Measurements from ENCODE around the gene SAP30L. TPM values are rescaled to one million over a fixed set of nuclear protein-coding genes. Genes with fewer than 3 reads are reported as not detected.

Gene SAP30L
- total and polyA plus RNA-seq, 3 donors from 2014 or later: 53.7 to 70.9 (median 56.9) TPM

GRCh38 chr5:154483654-154484392, 38.0 kb downstream of the SAP30L start:
- Histone ChIP-seq H3K4me3 (no peak overlapping the region), H3K9me3 (no peaks in the 10 kb centered on the region), H3K27me3 (no peaks in the 10 kb centered on the region), H3K36me3 (ENCODE audit: low read depth, missing control alignments) (no peaks in the 10 kb centered on the region), H3K27ac (no peak overlapping the region), H3K4me1 (peaks cover 5% of the 10 kb centered on the region)
- no peak for DNase-seq
- TF ChIP-seq POLR2A (IDR thresholded peaks at IDR 0.05): no peak
- TF ChIP-seq, protein P1, sequence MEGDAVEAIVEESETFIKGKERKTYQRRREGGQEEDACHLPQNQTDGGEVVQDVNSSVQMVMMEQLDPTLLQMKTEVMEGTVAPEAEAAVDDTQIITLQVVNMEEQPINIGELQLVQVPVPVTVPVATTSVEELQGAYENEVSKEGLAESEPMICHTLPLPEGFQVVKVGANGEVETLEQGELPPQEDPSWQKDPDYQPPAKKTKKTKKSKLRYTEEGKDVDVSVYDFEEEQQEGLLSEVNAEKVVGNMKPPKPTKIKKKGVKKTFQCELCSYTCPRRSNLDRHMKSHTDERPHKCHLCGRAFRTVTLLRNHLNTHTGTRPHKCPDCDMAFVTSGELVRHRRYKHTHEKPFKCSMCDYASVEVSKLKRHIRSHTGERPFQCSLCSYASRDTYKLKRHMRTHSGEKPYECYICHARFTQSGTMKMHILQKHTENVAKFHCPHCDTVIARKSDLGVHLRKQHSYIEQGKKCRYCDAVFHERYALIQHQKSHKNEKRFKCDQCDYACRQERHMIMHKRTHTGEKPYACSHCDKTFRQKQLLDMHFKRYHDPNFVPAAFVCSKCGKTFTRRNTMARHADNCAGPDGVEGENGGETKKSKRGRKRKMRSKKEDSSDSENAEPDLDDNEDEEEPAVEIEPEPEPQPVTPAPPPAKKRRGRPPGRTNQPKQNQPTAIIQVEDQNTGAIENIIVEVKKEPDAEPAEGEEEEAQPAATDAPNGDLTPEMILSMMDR (IDR thresholded peaks at IDR 0.05): no peak
- WGBS, 2 donors: 11% methylated on average over 34 of the region's 34 CpGs
- intact Hi-C loops (cut with DNase I; ENCODE audit: low total_unique reads): no loop called here

DNA sequence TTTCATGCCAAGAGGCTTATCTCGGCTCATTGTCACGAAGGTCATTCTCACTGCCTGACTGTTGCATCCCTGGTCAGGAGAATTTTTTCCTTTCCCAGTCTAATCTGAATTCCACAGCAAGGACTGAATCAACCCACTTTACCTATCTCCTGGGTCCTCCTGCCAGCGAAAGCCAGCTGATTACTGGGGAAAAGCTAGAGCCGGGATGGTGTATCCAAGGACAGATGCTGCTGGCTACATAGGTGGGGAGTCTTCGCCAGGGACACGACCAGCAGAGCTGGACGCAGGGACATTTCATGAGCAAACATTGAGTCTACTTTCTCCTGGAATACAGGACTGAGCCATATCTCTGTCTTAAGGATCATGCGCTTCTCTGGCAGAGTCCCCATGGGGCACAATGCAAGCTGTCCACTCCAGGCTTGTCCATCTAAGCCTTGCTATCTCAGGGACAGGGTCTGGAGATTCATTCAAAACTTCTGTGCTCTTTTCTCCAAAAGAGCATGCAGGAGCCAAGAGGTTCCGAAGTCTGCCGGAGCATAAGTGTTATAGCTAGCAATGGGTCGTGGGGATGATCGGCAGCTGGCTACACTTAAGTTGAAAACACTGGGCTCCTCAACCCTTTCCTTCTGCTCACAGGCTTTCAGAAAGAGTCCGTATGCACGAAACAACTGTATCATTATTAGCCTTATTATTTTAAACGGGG, 38.7 kb downstream of the SAP30L start:
- DNase-seq: no peak
- no peak for TF ChIP-seq POLR2A (IDR thresholded peaks at IDR 0.05)
- TF ChIP-seq, protein P1 (IDR thresholded peaks at IDR 0.05): no peak
- intact Hi-C loops (cut with DNase I; ENCODE audit: low total_unique reads): no loop called here
- no peaks in the 10 kb centered on the region for H3K4me1 ChIP-seq
- 21 to 23% methylated on average over 10 to 15 of the region's 15 CpGs for WGBS, 2 donors
- H3K9me3 ChIP-seq: no peaks in the 10 kb centered on the region
- H3K27me3 ChIP-seq: no peaks in the 10 kb centered on the region
- no peaks in the 10 kb centered on the region for H3K36me3 ChIP-seq (ENCODE audit: low read depth, missing control alignments)
- H3K27ac ChIP-seq: no peak overlapping the region
- no peak overlapping the region for H3K4me3 ChIP-seq

GRCh38 chr5:154485096-154485491, 39.3 kb downstream of the SAP30L start:
- no peak for DNase-seq
- H3K27me3 ChIP-seq: no peaks in the 10 kb centered on the region
- H3K9me3 ChIP-seq: no peaks in the 10 kb centered on the region
- no peaks in the 10 kb centered on the region for H3K36me3 ChIP-seq (ENCODE audit: low read depth, missing control alignments)
- H3K4me3 ChIP-seq: no peak overlapping the region
- intact Hi-C loops (cut with DNase I; ENCODE audit: low total_unique reads): no loop called here
- H3K4me1 ChIP-seq: no peaks in the 10 kb centered on the region
- 22 to 33% methylated on average over 2 of the region's 2 CpGs for WGBS, 2 donors
- TF ChIP-seq, protein P1 (IDR thresholded peaks at IDR 0.05): no peak
- no peak overlapping the region for H3K27ac ChIP-seq

GRCh38 chr5:154485850-154486426, 40.1 kb downstream of the SAP30L start:
- H3K27me3 ChIP-seq: no peaks in the 10 kb centered on the region
- H3K27ac ChIP-seq: no peak overlapping the region
- no peaks in the 10 kb centered on the region for H3K9me3 ChIP-seq
- H3K4me3 ChIP-seq: no peak overlapping the region
- no peaks in the 10 kb centered on the region for H3K36me3 ChIP-seq (ENCODE audit: low read depth, missing control alignments)
- TF ChIP-seq POLR2A (IDR thresholded peaks at IDR 0.05): no peak
- TF ChIP-seq, protein P1 (IDR thresholded peaks at IDR 0.05): no peak
- DNase-seq: no peak
- intact Hi-C loops (cut with DNase I; ENCODE audit: low total_unique reads): no loop called here
- no peaks in the 10 kb centered on the region for H3K4me1 ChIP-seq
- WGBS, 2 donors: 38 to 52% methylated on average over 6 of the region's 6 CpGs
